DMS114 treated with DMSO at 0.1 percent for 48 hours (cell line): ENCODE results near the gene ZKSCAN3.
A peak's percentile ranks its signal among the peaks of the same experiment; 100 is the strongest.
"Not testable (repeated sequence)": the region's sequence is repeated elsewhere in the genome, so short reads cannot be mapped to it uniquely, and the experiment has no call there.

Experiments
- DNase-seq: peaks from one replicate; lab custom pipeline; 2025; ENCODE audit not compliant: unreplicated experiment; lab: John Stamatoyannopoulos, UW

Gene ZKSCAN3

GRCh38 chr6:28349892-28350737, at the start of gene ZKSCAN3:
TSS of gene ZKSCAN3 (plus strand) at chr6:28349947. CDS start at chr6:28359587, 9,640 bp downstream.
- peak; percentile 79 for DNase-seq

GRCh38 chr6:28303570-28303969, 46.2 kb upstream of the ZKSCAN3 start:
- DNase-seq = no peak

GRCh38 chr6:28306363-28306762, 43.4 kb upstream of the ZKSCAN3 start:
- not testable (repeated sequence) for DNase-seq

- no peak for DNase-seq
Observed at GRCh38 chr6:28311139-28311823, 38.5 kb upstream of the ZKSCAN3 start.

GRCh38 chr6:28312939-28313338, 36.8 kb upstream of the ZKSCAN3 start:
- no peak for DNase-seq

- DNase-seq = no peak
Observed at GRCh38 chr6:28315628-28316027, 34.1 kb upstream of the ZKSCAN3 start.

- DNase-seq = not testable (repeated sequence)
Observed at GRCh38 chr6:28317866-28318265, 31.9 kb upstream of the ZKSCAN3 start.

- DNase-seq = no peak
Observed at GRCh38 chr6:28322661-28323060, 27.1 kb upstream of the ZKSCAN3 start.

GRCh38 chr6:28323813-28324424, 25.8 kb upstream of the ZKSCAN3 start:
- no peak for DNase-seq

GRCh38 chr6:28326371-28326948, 23.3 kb upstream of the ZKSCAN3 start:
- DNase-seq = no peak

- no peak for DNase-seq
Observed at GRCh38 chr6:28330041-28330440, 19.7 kb upstream of the ZKSCAN3 start.

GRCh38 chr6:28333047-28333446, 16.7 kb upstream of the ZKSCAN3 start:
- DNase-seq = no peak

- no peak for DNase-seq
Observed at GRCh38 chr6:28333599-28334018, 16.1 kb upstream of the ZKSCAN3 start.

GRCh38 chr6:28334286-28335039, 15.3 kb upstream of the ZKSCAN3 start:
- no peak for DNase-seq

- DNase-seq = no peak
Observed at GRCh38 chr6:28335040-28335563, 14.6 kb upstream of the ZKSCAN3 start.

- peak; percentile 85 for DNase-seq
Observed at GRCh38 chr6:28335564-28336283, 14.0 kb upstream of the ZKSCAN3 start, which contains the start of gene ZSCAN31. TSS of gene ZSCAN31 (minus strand) at chr6:28336148. CDS start at chr6:28329683, 6,465 bp downstream.

GRCh38 chr6:28336284-28337120, 13.2 kb upstream of the ZKSCAN3 start:
- no peak for DNase-seq

GRCh38 chr6:28337121-28337520, 12.6 kb upstream of the ZKSCAN3 start:
- no peak for DNase-seq
